ENCODE data around the gene WDR38.
A peak's percentile ranks its signal among the peaks of the same experiment; 100 is the strongest.

DNA sequence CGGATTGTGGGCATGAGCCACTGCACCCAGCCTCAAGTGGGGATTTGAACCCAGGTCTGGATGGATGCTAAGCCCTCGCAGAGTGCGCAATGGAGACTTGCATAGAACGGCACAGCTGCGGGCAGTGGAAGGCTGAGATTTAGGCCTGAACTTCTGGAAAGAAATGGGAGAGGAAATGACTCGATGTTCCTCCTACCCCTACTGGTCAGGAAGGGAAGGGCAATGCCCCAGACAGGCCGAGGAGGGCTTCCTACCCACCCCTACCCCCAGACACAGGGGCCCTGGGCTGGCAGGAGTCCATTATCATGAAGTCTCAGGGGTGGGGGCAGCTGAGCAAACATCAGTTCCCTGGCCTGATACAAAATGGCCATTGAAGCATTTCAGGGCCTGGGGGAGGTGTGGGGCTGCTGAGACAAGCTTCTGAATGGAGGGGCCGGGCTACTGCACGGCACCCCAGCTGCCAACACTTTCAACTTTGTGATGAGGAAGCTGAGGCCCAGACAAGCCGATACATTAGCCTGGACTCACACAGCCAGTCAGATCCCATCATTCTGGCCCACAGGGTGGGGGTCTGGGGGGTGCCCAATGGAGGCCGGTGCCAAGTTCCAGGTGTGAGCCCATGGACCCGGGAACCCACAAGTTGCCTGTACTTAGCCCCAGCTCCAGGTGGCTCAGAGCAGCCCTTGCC is 13.5 kb upstream of the WDR38 start:
- TF ChIP-seq, protein P1, sequence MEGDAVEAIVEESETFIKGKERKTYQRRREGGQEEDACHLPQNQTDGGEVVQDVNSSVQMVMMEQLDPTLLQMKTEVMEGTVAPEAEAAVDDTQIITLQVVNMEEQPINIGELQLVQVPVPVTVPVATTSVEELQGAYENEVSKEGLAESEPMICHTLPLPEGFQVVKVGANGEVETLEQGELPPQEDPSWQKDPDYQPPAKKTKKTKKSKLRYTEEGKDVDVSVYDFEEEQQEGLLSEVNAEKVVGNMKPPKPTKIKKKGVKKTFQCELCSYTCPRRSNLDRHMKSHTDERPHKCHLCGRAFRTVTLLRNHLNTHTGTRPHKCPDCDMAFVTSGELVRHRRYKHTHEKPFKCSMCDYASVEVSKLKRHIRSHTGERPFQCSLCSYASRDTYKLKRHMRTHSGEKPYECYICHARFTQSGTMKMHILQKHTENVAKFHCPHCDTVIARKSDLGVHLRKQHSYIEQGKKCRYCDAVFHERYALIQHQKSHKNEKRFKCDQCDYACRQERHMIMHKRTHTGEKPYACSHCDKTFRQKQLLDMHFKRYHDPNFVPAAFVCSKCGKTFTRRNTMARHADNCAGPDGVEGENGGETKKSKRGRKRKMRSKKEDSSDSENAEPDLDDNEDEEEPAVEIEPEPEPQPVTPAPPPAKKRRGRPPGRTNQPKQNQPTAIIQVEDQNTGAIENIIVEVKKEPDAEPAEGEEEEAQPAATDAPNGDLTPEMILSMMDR (IDR thresholded peaks at IDR 0.05): peak in 4 of 5 experiments; percentile 23 to 47 (median 37)
- TF ChIP-seq POLR2A (IDR thresholded peaks at IDR 0.05) (no peak), POLR2AphosphoS5 (IDR thresholded peaks at IDR 0.05) (no peak), EP300 (IDR thresholded peaks at IDR 0.05; ENCODE audit: low read depth) (no peak)
